Ovary (tissue), 9 donors: ENCODE measurements around the gene SDC4. TPM values are rescaled to one million over a fixed set of nuclear protein-coding genes. Genes with fewer than 3 reads are reported as not detected.
A peak's percentile ranks its signal among the peaks of the same experiment; 100 is the strongest.

Experiments
- DNase-seq, 5 donors: peaks; one replicate each; pipeline ENCODE4 v3.0.0-alpha.2; 2019 to 2020
- H3K27ac ChIP-seq, 2 donors: fragments of 200-600 bp; one replicate each; pipeline versions ENCODE4 v1.5.1 to v1.8.0; 2019 to 2022
- H3K27me3 ChIP-seq: fragments of 200-600 bp; one replicate; pipeline ENCODE4 v1.8.0; 2022
- H3K36me3 ChIP-seq: fragments of 200-600 bp; sonication (generic); one replicate; pipeline ENCODE4 v1.5.1; 2019
- H3K4me1 ChIP-seq: one replicate; pipeline ENCODE4 v1.8.1; 2013; ENCODE audit warnings: mild to moderate bottlenecking, moderate library complexity; ENCODE audit not compliant: insufficient read depth
- H3K4me3 ChIP-seq: fragments of 200-600 bp; sonication (generic); one replicate; pipeline ENCODE4 v1.5.1; 2017
- H3K9me3 ChIP-seq, 2 donors: fragments of 200-600 bp in 1 of 2; sonication (generic) in 1 of 2; one replicate each; pipeline versions ENCODE4 v1.5.1 to v1.8.1; 2013 to 2019; ENCODE audit warnings: mild to moderate bottlenecking in 1 of 2, moderate library complexity in 1 of 2
- EP300 ChIP-seq: sonication (generic); formaldehyde crosslinking; IDR thresholded peaks from one replicate; pipeline ENCODE4 v1.6.1; 2017; ENCODE audit warnings: antibody characterized with exemption
- POLR2A ChIP-seq: fragments of 450-650 bp; IDR thresholded peaks from one replicate; pipeline ENCODE4 v1.6.1; 2017; ENCODE audit warnings: antibody characterized with exemption, mild to moderate bottlenecking, moderate library complexity
- WGBS, 3 donors: extraction: QIAGEN DNeasy Blood & Tissue Kit in 1 of 3; methylation state at CpG; one replicate each; pipeline versions ENCODE4 v1.1.5 to v1.1.7; 2013 to 2017; 5-methylcytosine and 5-hydroxymethylcytosine counted together
- intact Hi-C, 4 donors: fragments of 100-400 bp; cut with DNase I; formaldehyde crosslinking; loops; one replicate each; pipeline versions ENCODE4 v1.11.0 to v1.15.1; 2022 to 2023
- polyA plus RNA-seq, 2 donors: library from polyadenylated mRNA; stranded (reverse); fragments of 200-250 nt in 1 of 2; fragments of 350-450 nt in 1 of 2; fragmentation: Illumina TruSeq in 1 of 2; extraction: RNeasy Lipid Tissue Mini Kit (QIAGEN cat#74804) in 1 of 2; gene quantifications; one replicate each; pipeline ENCODE4 v1.2.3, GENCODE V29; 2013 to 2014
- total RNA-seq, 7 donors: library from RNA; depleted of rRNA in 2 of 7; stranded (reverse); fragments of >200 nt in 2 of 7; fragmentation: NEBNext Ultra II Directional in 3 of 7; extraction: Animal tissue kit (Norgen Biotek cat#: 25700) in 3 of 7; gene quantifications; one replicate each; pipeline versions ENCODE4 v1.1.0 to v1.2.4, GENCODE V29; 2016 to 2023
- TF ChIP-seq, protein P1 (sequence below), 3 donors: fragments of 450-650 bp in 2 of 3; fragments of 200-600 bp in 1 of 3; IDR thresholded peaks; one replicate each; pipeline versions ENCODE4 v1.5.1 to v1.8.0; 2016 to 2022; ENCODE audit warnings: antibody characterized with exemption in 3 of 3, mild to moderate bottlenecking in 1 of 3
- donor health status: DM: no; HTN: no; CAD: no; lungs with moderate emphysema.
- donor health status: DM: no; HTN: no; CAD: no.
- donor health status: Bipolar disorder and iron deficiency.
- donor health status: DM: yes; HTN: yes; CAD: no.
- donor health status: DM: no; HTN: no; CAD: no.
- donor health status: DM: yes; HTN: yes; CAD: no.

SDC4 gene
- total and polyA plus RNA-seq, 9 donors, result 12.9 to 269 (median 45.9) TPM

DNA sequence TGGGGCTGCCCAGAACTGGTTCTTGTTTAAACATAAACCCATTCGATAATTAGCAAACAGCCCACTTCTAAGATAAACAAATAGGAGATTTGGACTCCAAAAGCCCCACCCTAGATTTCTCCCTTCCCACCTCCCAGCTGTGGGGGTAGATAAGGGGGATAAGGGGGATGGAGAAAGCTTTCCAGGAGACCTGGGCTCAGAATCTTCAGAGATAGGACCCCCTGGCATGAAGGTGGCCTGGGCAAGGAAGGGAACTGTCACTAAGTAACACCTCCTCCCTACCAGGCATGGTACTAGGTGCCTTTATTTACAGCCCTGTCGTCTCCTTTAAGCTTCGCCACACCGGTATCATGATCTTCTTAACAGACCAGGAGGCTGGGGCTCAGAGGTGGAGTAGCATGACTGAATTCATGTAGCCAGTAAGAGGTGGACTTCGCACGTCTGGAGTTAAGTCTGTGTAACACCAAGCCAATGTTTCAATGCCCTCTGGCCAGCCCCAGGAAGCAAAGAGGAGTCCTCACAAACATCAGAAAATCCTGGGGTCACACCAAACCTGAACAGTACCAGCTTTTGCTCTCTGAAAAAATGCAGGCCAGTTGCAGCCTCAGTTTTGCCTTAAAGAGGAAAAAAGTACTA is 4.6 kb downstream of the SDC4 start:
- H3K36me3 ChIP-seq, result no peaks in the 10 kb centered on the region
- TF ChIP-seq POLR2A, result no peak
- TF ChIP-seq, protein P1, sequence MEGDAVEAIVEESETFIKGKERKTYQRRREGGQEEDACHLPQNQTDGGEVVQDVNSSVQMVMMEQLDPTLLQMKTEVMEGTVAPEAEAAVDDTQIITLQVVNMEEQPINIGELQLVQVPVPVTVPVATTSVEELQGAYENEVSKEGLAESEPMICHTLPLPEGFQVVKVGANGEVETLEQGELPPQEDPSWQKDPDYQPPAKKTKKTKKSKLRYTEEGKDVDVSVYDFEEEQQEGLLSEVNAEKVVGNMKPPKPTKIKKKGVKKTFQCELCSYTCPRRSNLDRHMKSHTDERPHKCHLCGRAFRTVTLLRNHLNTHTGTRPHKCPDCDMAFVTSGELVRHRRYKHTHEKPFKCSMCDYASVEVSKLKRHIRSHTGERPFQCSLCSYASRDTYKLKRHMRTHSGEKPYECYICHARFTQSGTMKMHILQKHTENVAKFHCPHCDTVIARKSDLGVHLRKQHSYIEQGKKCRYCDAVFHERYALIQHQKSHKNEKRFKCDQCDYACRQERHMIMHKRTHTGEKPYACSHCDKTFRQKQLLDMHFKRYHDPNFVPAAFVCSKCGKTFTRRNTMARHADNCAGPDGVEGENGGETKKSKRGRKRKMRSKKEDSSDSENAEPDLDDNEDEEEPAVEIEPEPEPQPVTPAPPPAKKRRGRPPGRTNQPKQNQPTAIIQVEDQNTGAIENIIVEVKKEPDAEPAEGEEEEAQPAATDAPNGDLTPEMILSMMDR (IDR thresholded peaks at IDR 0.05), result no peak
- no peak for TF ChIP-seq EP300
- peak overlapping the region in 1 of 2 donors; percentile 34 for H3K27ac ChIP-seq
- H3K4me3 ChIP-seq, result no peak overlapping the region
- no peak for DNase-seq
- no peaks in the 10 kb centered on the region for H3K27me3 ChIP-seq
- intact Hi-C loops, result no loop called here
- WGBS, 3 donors, result 60 to 76% (median 67%) methylated on average over 6 of the region's 6 CpGs
- H3K9me3 ChIP-seq, result no peaks in the 10 kb centered on the region
- H3K4me1 ChIP-seq, result peaks cover 23% of the 10 kb centered on the region

DNA sequence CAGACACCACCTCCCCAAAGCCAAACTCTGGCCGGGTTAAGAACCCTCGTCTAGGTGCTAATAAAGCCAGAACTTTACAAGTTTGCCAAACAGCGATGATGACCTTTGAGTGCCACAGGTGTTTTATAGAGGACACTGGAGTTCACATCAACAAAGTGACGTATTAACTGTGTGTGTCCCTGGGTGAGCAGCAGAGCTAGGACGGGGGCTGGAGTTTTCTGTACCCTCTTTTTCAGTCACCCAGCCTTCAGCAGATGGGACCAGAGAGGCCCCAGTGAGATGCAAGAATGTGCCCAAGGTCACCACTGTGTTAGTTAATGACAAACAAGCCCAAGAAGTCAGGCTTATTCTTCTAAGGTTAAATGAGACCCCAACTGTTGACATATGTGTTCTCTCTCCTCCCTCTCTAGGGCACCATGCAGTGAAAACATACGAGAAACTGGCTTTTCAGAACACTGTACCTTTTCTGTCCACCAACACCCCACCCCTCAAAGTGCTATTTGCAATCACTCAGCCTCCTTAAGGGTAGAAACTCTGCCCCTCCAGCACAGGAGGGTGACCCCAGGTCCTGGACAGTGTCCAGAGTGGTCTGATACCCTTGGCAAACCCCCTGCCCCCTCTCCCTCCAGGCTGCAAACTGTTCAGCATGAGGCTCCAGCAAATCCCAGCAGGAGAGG is 5.2 kb downstream of the SDC4 start:
- DNase-seq, result no peak

GRCh38 chr20:45341939-45342854 is 6.0 kb downstream of the SDC4 start:
- H3K36me3 ChIP-seq, result no peaks in the 10 kb centered on the region
- no peaks in the 10 kb centered on the region for H3K27me3 ChIP-seq
- DNase-seq, result peak; percentile 45 to 61 (median 54)
- WGBS, 3 donors, result 8 to 20% (median 11%) methylated on average over 16 of the region's 16 CpGs
- peak overlapping the region; percentile 27 to 45 for H3K27ac ChIP-seq
- peak overlapping the region; percentile 0 for H3K4me3 ChIP-seq
- H3K4me1 ChIP-seq, result peaks cover 29% of the 10 kb centered on the region
- no peak for TF ChIP-seq POLR2A
- no peak for TF ChIP-seq EP300
- TF ChIP-seq, protein P1 (IDR thresholded peaks at IDR 0.05), result no peak
- intact Hi-C loops, result no loop called here
- no peaks in the 10 kb centered on the region for H3K9me3 ChIP-seq

More for the DNA sequence above, 5.2 kb downstream of the SDC4 start:
- peaks cover 25% of the 10 kb centered on the region for H3K4me1 ChIP-seq
- intact Hi-C loops, result no loop called here
- no peaks in the 10 kb centered on the region for H3K36me3 ChIP-seq
- no peaks in the 10 kb centered on the region for H3K27me3 ChIP-seq
- no peaks in the 10 kb centered on the region for H3K9me3 ChIP-seq
- H3K4me3 ChIP-seq, result no peak overlapping the region
- H3K27ac ChIP-seq, result peak overlapping the region; percentile 27 to 45
- TF ChIP-seq EP300, result no peak
- TF ChIP-seq, protein P1 (IDR thresholded peaks at IDR 0.05), result no peak
- TF ChIP-seq POLR2A, result no peak
- 65 to 81% (median 70%) methylated on average over 6 of the region's 6 CpGs for WGBS, 3 donors

- DNase-seq, result no peak
- peak overlapping the region; percentile 0 for H3K4me3 ChIP-seq
- intact Hi-C loops, result no loop called here
- H3K36me3 ChIP-seq, result no peaks in the 10 kb centered on the region
- peaks cover 27% of the 10 kb centered on the region for H3K4me1 ChIP-seq
- peak overlapping the region; percentile 27 to 45 for H3K27ac ChIP-seq
- WGBS, 3 donors, result 23 to 43% (median 32%) methylated on average over 3 of the region's 3 CpGs
- no peaks in the 10 kb centered on the region for H3K9me3 ChIP-seq
- H3K27me3 ChIP-seq, result no peaks in the 10 kb centered on the region
- TF ChIP-seq, protein P1 (IDR thresholded peaks at IDR 0.05), result no peak
- TF ChIP-seq POLR2A, result no peak
- TF ChIP-seq EP300, result no peak
These were observed 6.7 kb downstream of the SDC4 start for GRCh38 chr20:45341579-45341938.
